Measurements from ENCODE around the gene GABPB1.

GABPB1 gene

DNA sequence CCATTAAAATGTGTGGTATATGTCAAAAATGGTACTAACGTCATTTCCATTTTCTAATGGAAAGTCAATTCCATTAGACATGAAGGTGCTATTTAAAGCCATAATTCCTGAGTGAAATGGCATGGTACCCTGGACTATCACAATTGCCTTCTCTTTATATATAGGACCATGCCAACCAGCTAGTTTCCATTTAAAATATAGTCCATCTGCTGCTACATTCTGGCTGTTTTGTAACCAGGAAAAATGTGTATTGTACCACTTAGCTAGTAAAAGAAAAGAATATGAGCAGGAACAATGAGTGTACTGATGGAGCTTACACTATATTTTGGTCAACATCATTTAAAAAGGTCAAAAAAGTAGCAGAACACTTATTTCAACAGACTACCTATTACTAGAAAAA is 59.0 kb downstream of the GABPB1 start:
- no peak for DNase-seq (ENCODE audit: low read depth, low spot score)
- no peak overlapping the region for H3K4me3 ChIP-seq (ENCODE audit: low read length)

DNA sequence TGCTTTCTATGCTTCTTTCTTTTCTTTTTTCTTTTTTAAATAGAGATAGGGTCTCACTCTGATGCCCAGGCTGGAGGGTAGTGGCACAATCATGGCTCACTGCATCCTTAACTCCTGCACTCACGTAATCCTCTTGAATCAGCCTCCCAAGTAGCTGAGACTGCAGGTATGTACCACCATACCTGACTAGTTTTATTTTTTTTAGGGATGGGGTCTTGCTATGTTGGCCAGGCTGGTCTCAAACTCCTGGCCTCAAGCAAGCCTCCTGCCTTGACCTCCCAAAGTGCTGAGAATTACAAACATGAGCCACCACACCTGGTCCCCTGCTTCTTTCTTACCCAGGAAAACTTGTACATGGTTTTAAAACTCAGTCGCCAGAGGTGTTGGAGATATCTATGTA is 65.2 kb downstream of the GABPB1 start:
- DNase-seq (ENCODE audit: low read depth, low spot score) = no peak
- no peak overlapping the region for H3K4me3 ChIP-seq (ENCODE audit: low read length)

DNA sequence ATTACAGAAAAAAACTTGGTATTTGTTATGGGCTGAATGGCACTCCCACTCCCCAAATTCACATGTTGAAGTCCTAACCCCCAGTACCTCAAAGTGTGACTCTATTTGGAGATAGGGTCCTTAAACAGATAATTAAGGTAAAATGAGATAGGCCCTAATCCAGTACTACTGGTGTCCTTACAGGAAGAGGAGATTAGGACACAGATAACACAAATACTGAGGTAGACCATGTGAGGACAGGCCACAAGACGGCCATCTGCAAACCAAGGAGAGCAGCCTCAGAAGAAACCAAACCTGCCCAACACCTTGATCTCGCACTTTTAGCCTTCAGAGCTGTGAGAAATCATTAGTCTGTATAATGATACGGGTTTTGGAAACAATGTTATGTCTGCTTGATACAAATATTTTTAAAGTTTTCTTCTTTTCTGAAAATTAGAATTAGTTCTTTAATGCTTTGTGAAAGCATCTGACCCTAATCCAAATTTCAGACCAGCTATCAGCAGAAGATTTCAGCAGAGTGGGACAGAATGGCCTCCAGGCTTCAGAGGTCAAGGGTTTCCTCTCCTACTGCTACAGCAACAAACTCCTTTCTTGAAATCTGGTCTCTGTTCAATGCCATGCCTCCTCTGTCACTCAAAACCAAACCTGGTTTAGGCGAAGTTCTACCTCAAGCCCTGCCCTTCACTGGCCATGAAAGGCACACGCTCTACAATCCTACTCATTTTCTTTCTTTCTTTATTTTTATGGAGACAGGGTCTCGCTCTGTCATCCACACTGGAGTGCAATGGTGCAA is 67.5 kb downstream of the GABPB1 start:
- no peak overlapping the region for H3K4me3 ChIP-seq (ENCODE audit: low read length)
- DNase-seq (ENCODE audit: low read depth, low spot score) = no peak

DNA sequence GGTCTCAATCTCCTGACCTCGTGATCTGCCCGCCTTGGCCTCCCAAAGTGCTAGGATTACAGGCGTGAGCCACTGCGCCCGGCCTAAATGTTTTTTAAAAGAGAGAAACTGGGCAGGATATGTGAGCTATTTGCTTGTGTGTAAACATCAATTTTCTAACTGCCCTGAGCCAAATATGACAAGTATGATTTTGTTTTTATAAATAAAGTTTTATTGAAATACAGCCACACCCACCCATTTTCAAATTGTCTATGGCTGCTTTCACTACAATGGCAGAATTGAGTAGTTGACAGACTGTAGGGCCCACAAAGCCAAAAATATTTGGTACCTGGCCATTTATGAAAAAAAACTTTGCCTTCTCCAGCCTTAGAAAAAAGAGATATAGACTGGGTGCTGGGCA is 73.6 kb downstream of the GABPB1 start:
- no peak for DNase-seq (ENCODE audit: low read depth, low spot score)
- H3K4me3 ChIP-seq (ENCODE audit: low read length) = no peak overlapping the region

DNA sequence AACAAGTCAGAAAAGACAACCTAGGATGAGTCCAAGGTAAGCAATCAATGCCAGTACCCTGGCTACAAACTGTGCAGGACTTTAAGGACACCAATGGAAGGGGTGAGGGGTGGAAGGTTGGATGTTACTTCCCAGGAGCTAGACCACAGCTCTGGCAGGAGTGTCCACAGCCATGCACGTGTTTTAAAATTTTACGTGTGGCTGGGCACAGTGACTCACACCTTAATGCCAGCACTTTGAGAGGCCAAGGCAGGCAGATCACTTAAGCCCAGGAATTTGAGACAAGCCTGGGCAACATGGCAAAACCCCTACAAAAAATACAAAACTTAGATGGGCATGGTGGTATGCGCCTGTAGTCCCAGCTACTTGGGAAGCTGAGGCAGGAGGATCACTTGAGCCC is 74.7 kb downstream of the GABPB1 start:
- no peak overlapping the region for H3K4me3 ChIP-seq (ENCODE audit: low read length)
- DNase-seq (ENCODE audit: low read depth, low spot score) = no peak

DNA sequence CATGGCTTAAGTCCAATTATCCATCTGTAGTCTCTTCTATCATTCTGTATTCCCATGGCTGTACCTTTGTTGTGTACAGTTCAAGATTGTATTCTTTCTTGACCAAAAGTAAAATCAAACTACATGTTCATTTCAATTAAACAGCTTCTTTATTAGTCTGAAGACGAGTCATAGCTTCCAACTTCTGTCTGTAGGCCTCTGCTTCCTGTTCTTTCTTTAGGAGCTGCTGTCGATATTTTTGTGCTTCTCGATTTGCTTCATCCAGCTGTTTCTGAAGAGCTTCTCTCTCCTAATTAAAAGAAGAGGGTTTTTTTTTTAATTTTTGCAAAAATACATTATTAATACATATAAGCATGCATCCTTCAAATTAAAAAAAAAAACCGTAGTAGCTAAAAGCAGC is 76.5 kb downstream of the GABPB1 start:
- DNase-seq (ENCODE audit: low read depth, low spot score) = no peak
- H3K4me3 ChIP-seq (ENCODE audit: low read length) = no peak overlapping the region

DNA sequence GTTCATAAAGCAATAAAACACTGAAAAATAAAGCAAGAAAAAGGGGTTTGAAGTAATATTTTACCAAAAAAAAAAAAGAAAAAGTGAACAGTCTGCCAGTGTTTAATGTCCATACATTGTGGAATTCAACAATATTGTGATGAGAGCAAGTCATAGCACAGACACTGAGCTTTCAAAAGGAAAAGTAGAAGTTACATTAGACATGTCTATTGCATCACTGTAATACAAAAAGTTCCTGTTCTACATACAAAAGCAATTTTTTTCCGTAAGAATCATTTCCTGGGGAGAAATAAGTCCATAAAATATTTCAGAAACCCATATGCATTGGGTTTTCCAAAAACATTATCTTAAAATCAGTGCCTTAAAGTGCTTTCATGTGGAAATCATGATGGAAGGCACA is 77.6 kb downstream of the GABPB1 start:
- no peak overlapping the region for H3K4me3 ChIP-seq (ENCODE audit: low read length)
- DNase-seq (ENCODE audit: low read depth, low spot score) = no peak

DNA sequence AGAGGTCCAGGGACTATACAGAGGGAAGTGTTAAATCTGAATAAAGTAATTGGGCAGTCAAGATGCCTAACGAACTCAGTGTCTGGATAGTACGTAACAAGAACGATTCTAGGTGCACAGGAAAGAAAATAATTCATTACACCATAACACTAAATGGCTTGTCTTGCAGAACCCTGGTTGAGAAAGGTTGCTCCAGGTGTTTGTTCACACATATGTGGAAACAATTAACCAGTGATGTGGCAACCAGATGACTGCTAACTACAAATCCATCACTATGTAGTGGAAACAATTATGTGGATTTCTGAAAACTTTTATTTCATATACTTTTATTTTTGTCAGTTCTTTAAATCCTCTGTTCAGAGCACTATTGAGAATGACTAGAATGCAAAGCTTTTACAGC is 79.1 kb downstream of the GABPB1 start:
- H3K4me3 ChIP-seq (ENCODE audit: low read length) = no peak overlapping the region
- no peak for DNase-seq (ENCODE audit: low read depth, low spot score)

DNA sequence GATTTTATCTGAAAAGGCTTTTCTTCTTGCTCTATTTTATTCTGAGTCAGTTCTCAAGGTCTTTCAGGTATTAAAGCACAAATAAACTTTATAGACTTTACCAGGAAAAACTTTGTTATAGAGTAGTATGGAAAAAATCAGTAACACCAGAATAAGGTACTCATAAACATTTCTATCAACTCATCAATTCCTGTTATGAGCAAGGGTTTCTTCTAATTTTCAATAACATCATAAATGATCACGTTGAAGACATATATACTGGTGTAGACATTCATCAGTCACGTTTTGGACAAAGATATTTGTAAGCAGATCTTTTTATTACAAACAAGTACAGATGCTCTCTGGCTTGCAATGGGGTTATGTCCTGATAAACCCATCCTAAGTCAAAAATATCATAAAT is 79.9 kb downstream of the GABPB1 start:
- DNase-seq (ENCODE audit: low read depth, low spot score) = no peak
- no peak overlapping the region for H3K4me3 ChIP-seq (ENCODE audit: low read length)

DNA sequence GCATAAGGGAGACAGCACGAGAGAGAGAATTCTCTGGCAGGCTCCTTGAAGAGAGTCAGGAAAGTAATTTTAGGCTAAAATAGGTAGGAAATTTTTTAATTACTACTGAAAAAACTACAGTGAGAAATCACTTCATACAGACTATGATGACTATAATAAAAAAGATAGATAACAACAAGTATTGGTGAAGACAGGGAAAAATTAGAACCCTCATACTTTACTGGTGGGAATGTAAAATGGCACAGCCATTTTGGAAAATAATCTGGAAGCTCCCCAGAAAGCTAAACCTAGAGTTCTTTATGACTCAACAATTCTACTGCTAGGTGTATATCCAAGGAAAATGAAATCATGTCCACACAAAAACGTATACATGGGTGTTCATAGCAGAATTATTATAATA is 87.4 kb downstream of the GABPB1 start:
- no peak overlapping the region for H3K4me3 ChIP-seq (ENCODE audit: low read length)
- no peak for DNase-seq (ENCODE audit: low read depth, low spot score)

DNA sequence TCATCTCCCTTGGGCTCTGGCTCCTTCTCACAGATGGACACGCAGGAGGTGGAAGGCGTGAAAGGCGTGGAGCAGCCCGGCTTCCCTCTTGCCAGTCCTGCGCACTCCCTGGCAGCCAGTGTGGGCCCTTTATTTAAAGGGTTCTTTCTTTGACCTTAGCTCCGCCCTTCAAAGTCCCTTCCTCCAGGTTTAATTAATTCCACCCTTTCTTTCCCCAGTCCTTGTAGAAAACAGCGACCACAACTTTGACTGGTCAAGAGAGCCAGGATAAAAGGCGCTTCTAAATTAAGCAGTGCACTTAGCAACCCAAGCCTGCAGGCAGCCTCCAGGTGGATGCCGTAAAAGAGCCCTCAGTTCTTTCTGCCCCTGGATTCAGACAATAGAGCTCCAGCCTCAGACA is 89.4 kb downstream of the GABPB1 start, which contains the start of gene HDC:
Gene HDC, minus strand, starts transcription at position 107 of the 400 bp plus-strand sequence. Its CDS starts 103 bp downstream, at position 4.
- no peak within 1 kb of the TSS for H3K4me3 ChIP-seq (ENCODE audit: low read length)
- no peak for DNase-seq (ENCODE audit: low read depth, low spot score)

DNA sequence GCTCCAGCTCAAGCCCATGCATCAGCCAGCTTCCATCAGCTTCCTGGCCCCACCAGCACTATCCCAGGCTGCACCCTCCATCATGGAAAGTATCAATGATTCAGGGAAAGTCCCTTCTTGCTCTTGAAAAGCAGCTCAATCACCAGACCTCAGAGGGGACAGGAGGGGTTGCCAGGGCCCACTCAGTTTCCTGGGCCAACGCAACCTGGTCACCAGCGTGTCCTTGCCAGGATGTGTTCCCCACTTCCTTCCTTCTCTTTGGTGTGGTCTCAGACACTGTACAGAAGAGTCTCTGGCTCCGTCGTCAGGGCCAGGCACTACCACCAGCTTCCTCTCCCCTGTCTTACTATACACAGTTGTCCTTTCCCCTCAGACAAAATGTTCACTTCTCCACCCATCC is 92.5 kb downstream of the GABPB1 start:
- no peak overlapping the region for H3K4me3 ChIP-seq (ENCODE audit: low read length)
- peak; percentile 51 for DNase-seq (ENCODE audit: low read depth, low spot score)

DNA sequence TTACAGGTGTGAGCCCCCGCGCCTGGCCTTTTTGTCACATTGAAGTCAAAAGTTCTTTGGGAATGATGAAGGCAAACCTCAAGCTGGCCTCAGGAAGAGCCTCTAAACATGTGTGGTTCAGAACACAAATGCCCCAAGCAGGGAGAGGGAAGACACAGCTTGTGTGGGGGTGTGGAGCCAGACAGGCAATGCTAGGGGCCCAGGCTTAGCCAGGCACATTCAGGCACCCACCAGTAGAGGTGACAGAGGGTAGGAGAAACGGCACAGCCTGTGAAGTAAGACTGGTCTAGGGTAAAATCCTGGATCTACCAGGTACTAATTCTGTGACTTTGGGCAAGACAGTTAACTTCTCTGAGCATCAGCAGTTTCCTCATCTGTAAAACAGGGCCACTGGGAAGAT is 93.0 kb downstream of the GABPB1 start:
- DNase-seq (ENCODE audit: low read depth, low spot score) = no peak
- no peak overlapping the region for H3K4me3 ChIP-seq (ENCODE audit: low read length)

DNA sequence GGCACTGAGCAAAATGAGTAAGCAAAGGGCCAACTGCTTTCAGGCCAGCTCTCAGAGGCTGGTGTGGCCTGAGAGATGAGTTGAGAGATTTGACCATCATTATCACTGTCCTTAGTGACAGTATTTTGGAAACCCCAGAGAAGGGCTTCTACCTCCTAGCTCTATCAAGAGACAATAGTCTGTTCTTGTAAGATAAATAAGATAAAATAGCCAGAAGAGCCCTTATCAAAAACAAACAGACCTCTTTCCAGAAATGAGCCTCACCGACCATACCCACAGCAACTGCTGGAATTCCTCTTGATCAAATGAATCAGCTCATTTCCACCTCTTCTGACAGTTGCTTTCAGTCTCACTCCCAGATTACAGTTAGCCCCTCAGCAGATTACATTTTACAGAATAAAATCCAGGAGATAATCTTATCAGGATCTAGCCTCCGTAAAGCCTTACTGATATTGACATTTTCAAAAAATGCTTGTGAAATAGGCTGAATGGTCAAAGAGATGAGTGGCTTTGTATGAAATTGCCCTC is 94.0 kb downstream of the GABPB1 start:
- no peak for DNase-seq (ENCODE audit: low read depth, low spot score)
- no peak overlapping the region for H3K4me3 ChIP-seq (ENCODE audit: low read length)

DNA sequence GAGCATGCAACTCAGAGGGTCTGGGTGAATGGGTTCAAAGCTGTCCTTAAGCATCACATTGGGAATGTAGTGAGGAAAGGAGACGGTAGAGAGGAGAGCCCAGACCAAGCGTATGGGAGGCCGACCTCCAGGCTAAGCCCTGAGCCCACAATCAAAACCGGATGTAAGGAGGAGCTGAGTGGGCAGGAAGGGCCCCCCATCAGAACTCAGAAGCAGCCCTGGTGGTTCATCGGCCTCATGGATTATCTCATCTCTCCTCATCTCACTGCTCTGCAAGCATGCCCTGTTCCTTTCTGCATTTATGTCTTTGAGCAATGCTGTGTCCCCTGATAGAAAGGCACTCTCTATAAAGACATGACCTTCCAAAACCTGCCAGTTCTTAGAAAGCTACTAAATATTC is 95.7 kb downstream of the GABPB1 start:
- H3K4me3 ChIP-seq (ENCODE audit: low read length) = no peak overlapping the region
- no peak for DNase-seq (ENCODE audit: low read depth, low spot score)

DNA sequence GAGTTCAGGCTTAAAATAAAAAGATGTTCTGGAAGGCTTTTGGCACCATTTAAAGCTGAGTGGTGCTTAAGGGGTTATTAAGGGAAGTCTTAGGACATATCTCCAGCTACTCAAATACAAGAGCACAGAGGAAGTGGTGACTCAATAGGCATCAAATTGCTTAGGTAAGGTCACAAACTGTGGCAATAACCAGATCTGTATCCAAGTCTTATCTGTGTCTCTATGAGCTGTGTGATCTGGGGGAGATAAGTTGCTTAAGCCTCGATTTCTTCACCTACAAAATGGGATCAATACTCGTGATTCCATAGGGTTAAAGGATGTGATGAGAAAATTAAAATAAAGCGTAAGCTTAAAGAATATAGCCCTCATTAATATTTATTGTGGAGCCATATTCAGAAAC is 97.1 kb downstream of the GABPB1 start:
- DNase-seq (ENCODE audit: low read depth, low spot score) = no peak
- H3K4me3 ChIP-seq (ENCODE audit: low read length) = no peak overlapping the region

DNA sequence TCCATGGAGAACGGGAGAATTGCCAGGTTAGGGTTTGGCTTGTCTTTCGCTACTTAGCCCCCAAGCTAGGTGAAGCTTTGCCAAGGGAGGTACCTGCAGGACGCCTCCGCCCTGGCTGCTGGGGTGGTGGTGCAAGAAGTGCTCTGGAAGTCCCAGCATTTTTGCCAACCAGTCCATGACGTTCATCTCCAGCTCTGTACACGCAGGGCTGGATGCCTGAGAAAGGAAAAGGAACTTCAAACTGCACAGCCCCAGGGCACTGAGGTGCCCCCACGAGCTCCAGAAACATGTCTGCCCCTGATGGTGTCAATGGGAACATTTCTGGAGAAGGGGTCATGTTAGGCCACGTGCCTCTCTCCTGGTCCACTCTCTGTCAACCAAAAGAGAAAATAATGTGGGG is 97.7 kb downstream of the GABPB1 start:
- DNase-seq (ENCODE audit: low read depth, low spot score) = no peak

DNA sequence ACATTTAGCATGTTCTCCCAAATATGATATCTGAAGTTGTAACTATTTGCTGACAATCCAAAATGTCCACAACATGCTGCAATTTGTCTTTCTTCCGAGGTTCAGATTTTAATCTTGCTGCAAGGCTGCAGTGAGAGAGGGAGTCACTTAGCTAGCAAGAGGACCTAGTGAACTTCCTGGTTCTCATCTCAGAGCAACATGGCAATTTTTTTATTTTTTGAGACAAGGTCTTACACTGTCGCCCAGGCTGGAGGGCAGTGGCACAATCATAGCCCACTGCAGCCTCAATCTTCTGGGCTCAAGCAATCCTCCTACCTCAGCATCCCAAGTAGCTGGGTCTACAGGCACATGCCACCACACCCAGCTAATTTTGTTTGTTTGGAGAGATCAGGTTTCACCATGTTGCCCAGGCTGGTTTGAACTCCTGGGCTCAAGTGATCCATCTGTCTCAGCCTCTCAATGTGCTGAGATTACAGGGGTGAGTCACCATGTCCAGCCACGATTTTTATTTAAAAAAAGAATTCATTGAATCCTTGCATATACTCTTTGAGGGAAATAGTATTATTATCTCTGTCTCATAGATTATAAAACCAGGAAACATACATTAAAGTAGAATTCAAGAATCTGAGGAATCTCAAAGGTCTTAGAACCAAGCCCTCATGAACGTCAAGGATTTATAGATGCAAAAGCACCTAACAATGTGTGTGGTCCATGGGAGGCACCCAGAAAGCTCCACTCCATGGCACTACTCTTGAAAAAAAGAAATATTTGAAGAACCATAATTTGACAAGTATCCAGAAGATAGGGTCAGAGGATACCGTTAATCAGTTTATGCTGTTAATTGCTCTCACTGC is 98.6 kb downstream of the GABPB1 start:
- no peak overlapping the region for H3K4me3 ChIP-seq (ENCODE audit: low read length)
- DNase-seq (ENCODE audit: low read depth, low spot score) = no peak

More for the DNA sequence above, 97.7 kb downstream of the GABPB1 start:
- no peak overlapping the region for H3K4me3 ChIP-seq (ENCODE audit: low read length)

DNA sequence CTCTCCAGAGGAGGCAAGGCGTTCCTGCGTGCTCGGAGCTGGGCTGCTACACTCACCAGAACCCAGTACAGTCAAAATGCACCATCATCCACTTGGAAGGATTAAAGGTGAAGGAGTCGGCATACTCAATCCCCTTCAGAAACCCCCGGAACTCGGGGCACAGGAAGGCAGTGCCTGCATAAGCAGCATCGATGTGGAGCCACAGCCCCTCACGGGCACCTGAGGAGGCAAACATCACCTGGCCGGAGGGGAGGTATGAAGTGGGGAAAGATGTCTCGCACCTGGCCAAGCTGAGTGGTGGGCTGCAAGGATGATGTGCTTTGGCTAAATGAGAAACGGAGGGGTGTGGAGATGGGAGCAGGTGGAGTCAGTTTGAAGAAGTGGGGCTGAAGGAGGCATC is 102.4 kb downstream of the GABPB1 start:
- DNase-seq (ENCODE audit: low read depth, low spot score) = no peak
- H3K4me3 ChIP-seq (ENCODE audit: low read length) = no peak overlapping the region

DNA sequence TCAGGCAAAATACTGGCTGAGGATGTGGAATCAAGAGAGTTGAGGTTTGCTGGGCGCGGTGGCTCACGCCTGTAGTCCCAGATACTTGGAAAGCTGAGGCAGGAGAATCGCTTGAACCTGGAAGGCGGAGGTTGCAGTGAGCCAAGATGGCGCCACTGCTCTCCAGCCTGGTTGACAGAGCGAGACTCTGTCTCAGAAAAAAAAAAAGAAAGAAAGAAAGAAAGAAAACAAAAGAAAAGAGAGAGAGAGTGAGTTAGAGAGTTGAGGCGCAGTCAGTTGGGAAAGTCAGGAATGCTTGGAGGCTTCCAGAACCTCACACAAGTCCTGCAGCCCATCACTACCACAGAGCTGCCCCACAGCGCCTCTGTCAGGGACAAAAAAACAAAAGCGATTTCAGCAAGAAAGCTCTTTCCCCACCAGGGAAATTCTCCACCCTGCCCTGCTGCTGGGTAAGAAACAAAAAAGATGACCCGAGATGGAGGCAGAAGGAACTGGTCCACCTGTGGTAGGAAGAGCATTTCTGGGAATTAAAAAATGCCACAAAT is 103.3 kb downstream of the GABPB1 start:
- no peak for DNase-seq (ENCODE audit: low read depth, low spot score)
- no peak overlapping the region for H3K4me3 ChIP-seq (ENCODE audit: low read length)

All from Jurkat, Clone E6-1 (cell line).